Esophagus (tissue), 2 donors: Measurements from ENCODE around the gene MRM2. TPM values are rescaled to one million over a fixed set of nuclear protein-coding genes. Genes with fewer than 3 reads are reported as not detected.

Source experiments
- H3K27ac ChIP-seq, 2 donors: one replicate each; pipeline ENCODE4 v1.5.1; 2013; ENCODE audit warnings: low read depth in 2 of 2, mild to moderate bottlenecking in 2 of 2, inconsistent platforms in 1 of 2, low read length in 1 of 2, moderate library complexity in 1 of 2
- H3K27me3 ChIP-seq, 2 donors: one replicate each; pipeline ENCODE4 v1.6.1; 2013; ENCODE audit warnings: low read length in 2 of 2, control low read depth in 1 of 2, mild to moderate bottlenecking in 1 of 2; ENCODE audit not compliant: insufficient read depth in 2 of 2, control insufficient read depth in 1 of 2
- H3K36me3 ChIP-seq, 2 donors: one replicate each; pipeline ENCODE4 v1.6.1; 2013; ENCODE audit warnings: low read length in 1 of 2; ENCODE audit not compliant: control insufficient read depth in 2 of 2, insufficient read depth in 2 of 2
- H3K4me1 ChIP-seq, 2 donors: one replicate each; pipeline ENCODE4 v1.6.1; 2013; ENCODE audit warnings: low read length in 1 of 2; ENCODE audit not compliant: control insufficient read depth in 2 of 2, insufficient read depth in 2 of 2
- H3K4me3 ChIP-seq, 2 donors: one replicate each; pipeline ENCODE4 v1.5.1; 2013; ENCODE audit warnings: low read length in 2 of 2, mild to moderate bottlenecking in 2 of 2, low read depth in 1 of 2, moderate library complexity in 1 of 2
- H3K9me3 ChIP-seq, 2 donors: one replicate each; pipeline ENCODE4 v1.6.1; 2013; ENCODE audit warnings: mild to moderate bottlenecking in 2 of 2, low read depth in 1 of 2, low read length in 1 of 2, moderate library complexity in 1 of 2; ENCODE audit not compliant: control insufficient read depth in 2 of 2, insufficient read depth in 1 of 2
- WGBS, 2 donors: extraction: QIAGEN DNeasy Blood & Tissue Kit; methylation state at CpG; one replicate each; pipeline ENCODE4 v1.1.7; 2013; 5-methylcytosine and 5-hydroxymethylcytosine counted together
- polyA plus RNA-seq, 2 donors: library from polyadenylated mRNA; stranded (reverse); fragments of 200-250 nt; gene quantifications; one replicate each; pipeline ENCODE4 v1.2.3, GENCODE V29; 2013
- donor health status: healthy with polysubstance abuse.
- donor health status: Bipolar disorder and iron deficiency.

The MRM2 gene
- polyA plus RNA-seq, 2 donors, result 16.8 to 19.7 TPM

DNA sequence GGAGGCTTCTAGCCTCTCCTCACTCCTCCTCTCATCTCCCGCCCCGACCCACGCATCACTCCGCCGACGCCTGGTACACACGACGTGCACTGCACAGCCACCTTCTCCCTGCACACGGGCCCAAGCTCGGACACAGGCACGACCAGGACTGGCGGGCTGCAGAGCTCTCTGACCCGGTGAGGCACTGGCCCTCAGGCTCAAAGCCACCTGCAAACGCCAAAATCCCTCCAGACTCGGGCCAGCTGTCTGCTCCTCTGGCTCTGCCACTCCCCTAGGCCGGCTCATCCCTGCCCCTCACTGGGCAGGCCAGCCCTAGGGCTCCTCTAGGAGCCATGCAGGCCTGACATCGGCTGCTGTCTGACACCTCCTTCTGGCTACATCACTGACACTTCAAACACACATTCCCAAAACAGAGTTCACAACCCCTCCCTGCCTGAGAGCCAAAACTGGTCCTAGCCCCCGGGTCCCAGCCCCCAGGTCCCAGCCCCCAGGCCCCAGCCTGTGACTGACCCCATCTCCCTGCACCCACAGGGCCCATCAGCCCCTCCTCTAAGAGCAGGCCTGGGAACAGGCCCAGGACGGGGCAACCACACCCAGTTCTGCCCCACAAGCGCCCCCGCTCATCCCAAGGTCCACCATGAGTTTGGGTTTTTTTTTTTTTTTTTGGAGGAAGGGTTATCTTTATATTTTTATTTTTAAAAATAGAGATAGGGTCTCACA, 44.4 kb downstream of the MRM2 start:
- no peak overlapping the region for H3K4me3 ChIP-seq
- no peak overlapping the region for H3K27ac ChIP-seq
- peaks cover 10 to 23% of the 10 kb centered on the region in 2 donors for H3K36me3 ChIP-seq
- no peaks in the 10 kb centered on the region for H3K27me3 ChIP-seq
- 81 to 90% methylated on average over 21 of the region's 21 CpGs for WGBS, 2 donors
- peaks cover 0 to 9% of the 10 kb centered on the region in 2 donors for H3K4me1 ChIP-seq
- no peaks in the 10 kb centered on the region for H3K9me3 ChIP-seq

DNA sequence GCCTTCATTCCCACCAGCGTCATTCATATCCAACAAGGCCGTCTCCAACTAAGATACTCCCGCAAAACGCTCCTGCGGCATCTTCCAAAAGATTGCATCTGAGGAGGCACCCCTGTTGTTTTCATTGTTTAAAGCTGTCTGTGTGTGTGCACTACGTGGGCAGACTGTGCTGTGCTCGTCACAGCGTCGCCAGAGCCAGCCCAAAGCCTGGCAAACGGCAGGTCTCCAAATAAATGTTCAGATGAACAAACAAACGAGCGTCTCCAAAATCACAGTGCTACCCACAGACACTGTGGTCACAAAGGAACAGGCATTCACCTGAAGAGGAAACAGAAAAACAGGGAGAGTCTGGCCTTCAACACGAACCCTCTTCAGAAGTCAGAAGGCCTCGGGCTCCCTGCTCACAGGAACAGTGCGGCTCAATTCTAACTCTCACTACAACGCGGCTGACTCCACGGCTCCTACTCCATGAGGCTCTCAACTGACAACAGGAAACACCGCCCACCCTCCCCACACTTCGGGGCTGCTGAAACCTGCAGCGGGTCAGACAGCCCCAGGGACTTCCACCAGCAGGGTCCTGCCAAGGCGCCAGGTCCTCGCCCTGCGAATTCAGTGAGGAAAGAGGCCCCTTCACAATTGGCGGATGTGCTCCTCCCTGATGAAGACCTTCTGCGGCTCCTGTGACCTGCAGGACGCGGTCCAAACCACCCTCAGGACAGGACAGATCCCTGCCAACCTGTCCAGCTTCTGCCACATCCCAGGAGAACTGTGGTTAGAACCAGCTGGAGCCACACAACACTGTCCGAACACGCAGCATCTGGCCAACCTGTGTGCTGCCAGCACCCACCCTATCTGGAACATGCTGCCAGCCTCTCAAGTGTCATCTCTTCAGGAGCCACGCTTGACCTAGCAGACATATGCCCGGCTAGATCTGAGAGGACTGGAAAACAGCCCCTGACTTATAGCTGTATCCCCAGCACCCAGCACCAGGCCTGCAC, 45.3 kb downstream of the MRM2 start:
- Histone ChIP-seq H3K27me3 (no peaks in the 10 kb centered on the region), H3K4me1 (peaks cover 0 to 9% of the 10 kb centered on the region in 2 donors), H3K27ac (no peak overlapping the region), H3K4me3 (no peak overlapping the region), H3K36me3 (peaks cover 10 to 16% of the 10 kb centered on the region in 2 donors), H3K9me3 (no peaks in the 10 kb centered on the region)
- WGBS, 2 donors, result 82 to 90% methylated on average over 32 of the region's 32 CpGs

DNA sequence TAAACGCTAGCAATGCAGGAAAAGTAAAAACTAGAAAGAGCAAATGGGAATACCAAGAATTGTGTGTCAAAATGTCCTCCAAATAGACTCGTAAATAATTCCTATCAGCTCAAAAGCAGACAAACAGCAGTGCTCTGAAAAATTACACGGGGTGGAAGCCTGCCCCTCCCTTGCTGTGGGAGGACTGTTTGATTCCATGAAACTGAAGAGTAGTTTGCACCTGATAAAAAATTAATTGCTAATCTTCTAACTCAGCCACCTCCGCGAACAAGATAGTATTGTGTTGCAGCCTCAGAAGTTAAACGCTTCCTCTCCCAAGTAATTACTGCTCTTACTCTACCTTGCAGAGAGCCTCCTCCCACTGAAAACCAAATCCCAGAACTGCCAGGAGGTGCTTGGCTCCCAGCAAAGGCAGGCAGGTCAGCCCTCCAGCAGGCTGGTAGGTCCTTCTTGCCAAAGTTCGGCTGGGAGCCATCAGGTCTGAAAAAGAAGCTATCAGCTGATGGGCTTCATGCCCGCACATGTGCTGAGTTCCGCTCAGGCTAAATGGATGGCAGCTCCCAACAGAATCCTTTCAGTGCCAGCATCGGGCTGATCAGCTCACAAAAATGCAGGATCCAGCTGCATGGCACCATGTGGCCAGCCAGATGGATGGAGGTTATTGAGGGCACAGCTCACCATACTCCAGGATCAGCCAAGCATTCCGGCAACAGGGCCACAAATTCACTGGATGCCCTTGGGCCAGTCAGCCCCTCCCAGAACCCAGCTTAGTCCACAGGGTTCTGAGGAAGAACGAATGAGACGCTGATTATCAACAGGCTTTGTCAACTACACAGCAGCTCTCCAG, 46.4 kb downstream of the MRM2 start:
- Histone ChIP-seq H3K27ac (no peak overlapping the region), H3K4me3 (no peak overlapping the region), H3K36me3 (peaks cover 10 to 12% of the 10 kb centered on the region in 2 donors), H3K27me3 (no peaks in the 10 kb centered on the region), H3K4me1 (peaks cover 0 to 9% of the 10 kb centered on the region in 2 donors), H3K9me3 (no peaks in the 10 kb centered on the region)
- 66 to 74% methylated on average over 13 of the region's 13 CpGs for WGBS, 2 donors

DNA sequence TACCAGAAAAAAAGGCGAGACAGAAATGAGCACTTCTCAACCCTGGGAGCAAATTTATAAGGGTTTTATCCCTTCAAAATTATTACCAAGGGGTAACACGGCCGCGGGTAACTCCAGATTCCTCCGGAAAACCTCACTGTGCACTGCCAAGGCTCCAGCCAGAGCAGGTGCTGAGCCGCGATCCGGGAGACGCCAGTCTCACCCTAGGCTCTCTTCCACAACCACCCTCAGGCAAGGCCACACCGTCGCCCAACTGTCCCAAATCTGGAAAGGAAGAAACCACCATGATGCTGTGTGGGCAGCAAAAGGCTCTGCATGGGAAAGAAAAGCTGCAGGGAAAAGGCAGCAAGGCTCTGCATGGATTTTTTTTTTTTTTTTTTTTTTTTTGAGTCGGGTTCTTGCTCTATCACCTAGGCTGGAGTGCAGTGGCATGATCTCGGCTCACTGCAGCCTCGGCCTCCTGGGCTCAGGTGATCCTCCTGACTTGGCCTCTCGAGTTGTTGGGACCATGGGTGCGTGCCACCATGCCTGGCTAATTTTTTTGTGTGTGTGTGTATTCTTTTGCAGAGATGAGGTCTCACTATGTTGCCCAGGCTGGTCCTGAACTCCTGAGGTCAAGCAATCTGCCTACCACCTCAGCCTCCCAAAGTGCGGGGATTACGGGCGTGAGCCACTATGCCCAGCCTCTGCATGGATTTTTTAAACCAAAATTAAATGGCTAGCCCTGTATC, 48.3 kb downstream of the MRM2 start:
- 93 to 94% methylated on average over 19 of the region's 19 CpGs for WGBS, 2 donors
- Histone ChIP-seq H3K36me3 (peaks cover 0 to 4% of the 10 kb centered on the region in 2 donors), H3K9me3 (no peaks in the 10 kb centered on the region), H3K27me3 (no peaks in the 10 kb centered on the region), H3K4me1 (peaks cover 0 to 9% of the 10 kb centered on the region in 2 donors), H3K4me3 (no peak overlapping the region), H3K27ac (no peak overlapping the region)

DNA sequence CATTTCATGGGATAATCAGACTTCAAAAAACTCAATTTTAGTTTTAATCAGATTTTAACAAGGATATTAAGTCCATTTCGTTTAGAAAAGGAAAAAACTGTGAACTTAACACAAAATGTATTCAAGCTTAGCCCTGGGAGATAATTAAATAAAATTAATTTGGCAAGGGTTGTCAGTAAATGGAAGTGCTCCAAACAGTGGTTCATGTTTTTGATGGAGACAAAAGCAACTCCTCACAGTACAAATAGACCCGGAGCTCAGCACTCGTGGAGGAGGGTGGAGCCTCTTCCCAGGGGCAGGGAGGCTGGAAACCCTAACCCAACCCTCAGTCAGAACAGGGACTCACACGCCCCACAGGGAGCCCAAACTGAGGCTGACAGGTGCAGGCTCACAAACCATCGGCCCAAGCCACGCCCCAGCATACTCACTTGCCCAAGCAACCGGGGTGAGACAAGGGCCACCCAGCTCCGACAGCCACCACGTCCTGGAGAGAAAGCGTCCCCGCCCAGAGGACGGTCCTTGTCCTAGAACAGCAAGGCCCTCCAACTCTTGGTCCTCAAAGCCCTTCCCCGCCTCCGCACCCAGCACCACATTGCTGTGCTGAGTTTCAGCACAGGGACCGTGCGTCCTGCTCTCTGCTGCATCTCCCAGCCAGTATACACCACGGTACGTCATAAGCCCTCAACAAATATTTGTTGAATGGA, 49.0 kb downstream of the MRM2 start:
- Histone ChIP-seq H3K4me1 (peaks cover 0 to 9% of the 10 kb centered on the region in 2 donors), H3K27ac (no peak overlapping the region), H3K36me3 (peaks cover 0 to 4% of the 10 kb centered on the region in 2 donors), H3K9me3 (no peaks in the 10 kb centered on the region), H3K27me3 (no peaks in the 10 kb centered on the region), H3K4me3 (no peak overlapping the region)
- WGBS, 2 donors, result 80 to 84% methylated on average over 18 of the region's 18 CpGs

DNA sequence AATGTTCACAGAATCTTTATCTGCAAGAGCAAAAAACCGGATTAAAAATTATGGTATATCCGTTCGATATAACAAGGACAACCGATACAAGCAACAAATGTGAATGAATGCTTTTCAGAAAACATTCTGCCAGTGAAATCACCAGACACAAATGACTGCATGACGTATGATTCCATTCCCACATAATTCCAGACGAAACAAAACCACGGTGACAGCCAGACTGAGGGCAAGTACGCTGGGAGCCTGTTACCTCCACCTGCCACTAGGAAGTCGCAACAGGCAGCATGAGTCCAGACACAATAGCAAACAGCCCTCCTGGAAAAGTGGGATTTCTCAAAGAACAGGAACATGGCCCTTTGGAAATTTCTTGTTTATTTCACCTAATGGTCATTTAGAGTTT, 51.0 kb downstream of the MRM2 start:
- Histone ChIP-seq H3K4me3 (no peak overlapping the region), H3K4me1 (peaks cover 0 to 2% of the 10 kb centered on the region in 2 donors)
- 95 to 96% methylated on average over 9 of the region's 9 CpGs for WGBS, 2 donors

DNA sequence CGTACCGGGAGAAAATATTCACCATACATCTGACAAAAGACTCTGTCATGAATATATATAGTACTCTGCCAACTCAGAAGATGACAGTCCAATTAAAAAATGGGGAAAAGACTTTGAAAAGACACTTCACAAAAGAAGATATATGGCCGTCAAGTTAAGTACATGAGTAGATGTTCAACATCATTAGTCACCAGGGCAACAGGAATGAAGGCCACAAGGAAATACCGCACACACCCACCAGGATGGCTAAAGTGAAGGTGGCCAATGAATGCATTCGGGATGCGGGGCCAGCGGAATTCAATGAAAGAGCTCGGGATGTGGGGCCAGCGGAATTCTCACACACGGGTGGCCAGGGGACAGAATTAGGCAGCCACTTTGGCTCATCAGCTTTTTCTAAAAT, 51.5 kb downstream of the MRM2 start:
- Histone ChIP-seq H3K27me3 (no peaks in the 10 kb centered on the region), H3K4me3 (no peak overlapping the region), H3K9me3 (no peaks in the 10 kb centered on the region), H3K4me1 (peaks cover 0 to under 1% of the 10 kb centered on the region in 2 donors), H3K27ac (no peak overlapping the region), H3K36me3 (no peaks in the 10 kb centered on the region)
- WGBS, 2 donors, result 91 to 93% methylated on average over 10 of the region's 10 CpGs

More for the DNA sequence above, 51.0 kb downstream of the MRM2 start:
- Histone ChIP-seq H3K27ac (no peak overlapping the region), H3K9me3 (no peaks in the 10 kb centered on the region), H3K27me3 (no peaks in the 10 kb centered on the region), H3K36me3 (peaks cover 0 to under 1% of the 10 kb centered on the region in 2 donors)

DNA sequence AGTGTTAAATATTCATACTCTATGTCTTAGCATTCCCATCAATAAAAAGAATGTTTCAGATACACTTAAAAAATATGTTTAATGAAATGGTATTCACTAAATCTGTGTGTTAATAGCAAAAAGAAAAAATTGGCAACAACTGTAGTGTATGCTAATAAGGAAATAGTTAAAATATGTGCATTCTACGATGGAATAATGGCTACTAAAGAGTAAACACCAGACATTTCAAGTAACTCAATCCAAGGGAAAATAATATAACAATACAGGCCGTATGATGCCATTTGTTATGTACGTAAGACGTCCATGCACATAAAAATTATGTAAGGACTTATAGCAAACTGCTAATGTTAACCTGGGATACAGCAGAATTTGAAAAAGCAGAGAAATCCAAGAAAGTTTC, 55.8 kb downstream of the MRM2 start:
- Histone ChIP-seq H3K4me3 (no peak overlapping the region), H3K36me3 (no peaks in the 10 kb centered on the region), H3K9me3 (no peaks in the 10 kb centered on the region), H3K27me3 (no peaks in the 10 kb centered on the region), H3K4me1 (no peaks in the 10 kb centered on the region), H3K27ac (no peak overlapping the region)
- WGBS, 2 donors, result 86 to 88% methylated on average over 4 of the region's 4 CpGs
